ENCODE data around the gene PIGP. TPM values are rescaled to one million over a fixed set of nuclear protein-coding genes. Genes with fewer than 3 reads are reported as not detected.
"Not testable (repeated sequence)": the region's sequence is repeated elsewhere in the genome, so short reads cannot be mapped to it uniquely, and the experiment has no call there.

The PIGP gene
- total RNA-seq, 1 donor from 2014 or later = 28.7 TPM

- Histone ChIP-seq H3K27ac (no peak overlapping the region), H3K27me3 (ENCODE audit: low read depth) (no peaks in the 10 kb centered on the region), H3K36me3 (peaks cover 6% of the 10 kb centered on the region), H3K4me1 (no peaks in the 10 kb centered on the region), H3K4me3 (no peak overlapping the region), H3K9me3 (no peaks in the 10 kb centered on the region)
- ATAC-seq (no peak), DNase-seq (no peak)
- no peak for TF ChIP-seq CTCF (IDR thresholded peaks at IDR 0.05)
- intact Hi-C loops (cut with DNase I) = no loop called here
Measured at GRCh38 chr21:37106998-37107397, 34.1 kb upstream of the PIGP start.

- intact Hi-C loops (cut with DNase I); H3K27me3 ChIP-seq (ENCODE audit: low read depth); H3K27ac ChIP-seq; DNase-seq; ATAC-seq; H3K9me3 ChIP-seq; H3K4me1 ChIP-seq; H3K4me3 ChIP-seq: not testable (repeated sequence)
- H3K36me3 ChIP-seq = peaks cover 13% of the 10 kb centered on the region
Measured at GRCh38 chr21:37102746-37103145, 29.9 kb upstream of the PIGP start.

GRCh38 chr21:37101384-37101783, 28.5 kb upstream of the PIGP start:
- Histone ChIP-seq H3K27ac (no peak overlapping the region), H3K4me3 (no peak overlapping the region), H3K36me3 (peaks cover 26% of the 10 kb centered on the region), H3K27me3 (ENCODE audit: low read depth) (no peaks in the 10 kb centered on the region), H3K9me3 (no peaks in the 10 kb centered on the region), H3K4me1 (no peaks in the 10 kb centered on the region)
- no peak for DNase-seq
- TF ChIP-seq CTCF (IDR thresholded peaks at IDR 0.05) = no peak
- ATAC-seq = no peak
- intact Hi-C loops (cut with DNase I) = no loop called here

GRCh38 chr21:37100316-37100715, 27.4 kb upstream of the PIGP start:
- Histone ChIP-seq H3K27me3 (ENCODE audit: low read depth) (no peaks in the 10 kb centered on the region), H3K9me3 (no peaks in the 10 kb centered on the region), H3K4me1 (no peaks in the 10 kb centered on the region), H3K27ac (no peak overlapping the region), H3K4me3 (no peak overlapping the region), H3K36me3 (peaks cover 35% of the 10 kb centered on the region)
- no peak for TF ChIP-seq CTCF (IDR thresholded peaks at IDR 0.05)
- intact Hi-C loops (cut with DNase I) = no loop called here
- DNase-seq (no peak), ATAC-seq (no peak)

GRCh38 chr21:37098751-37099150, 25.9 kb upstream of the PIGP start:
- Histone ChIP-seq H3K4me3 (no peak overlapping the region), H3K27me3 (ENCODE audit: low read depth) (no peaks in the 10 kb centered on the region), H3K27ac (no peak overlapping the region), H3K4me1 (no peaks in the 10 kb centered on the region), H3K36me3 (peaks cover 37% of the 10 kb centered on the region), H3K9me3 (no peaks in the 10 kb centered on the region)
- ATAC-seq (no peak), DNase-seq (no peak)
- no peak for TF ChIP-seq CTCF (IDR thresholded peaks at IDR 0.05)
- intact Hi-C loops (cut with DNase I) = no loop called here

GRCh38 chr21:37095821-37096220, 22.9 kb upstream of the PIGP start:
- Histone ChIP-seq H3K9me3 (no peaks in the 10 kb centered on the region), H3K4me1 (no peaks in the 10 kb centered on the region), H3K4me3 (no peak overlapping the region), H3K36me3 (peaks cover 47% of the 10 kb centered on the region), H3K27me3 (ENCODE audit: low read depth) (no peaks in the 10 kb centered on the region), H3K27ac (no peak overlapping the region)
- ATAC-seq = no peak
- intact Hi-C loops (cut with DNase I) = no loop called here
- TF ChIP-seq CTCF (IDR thresholded peaks at IDR 0.05) = no peak
- no peak for DNase-seq

All from lower lobe of right lung (tissue), 2 donors.